ENCODE data around the gene LBHD1.

Gene LBHD1

DNA sequence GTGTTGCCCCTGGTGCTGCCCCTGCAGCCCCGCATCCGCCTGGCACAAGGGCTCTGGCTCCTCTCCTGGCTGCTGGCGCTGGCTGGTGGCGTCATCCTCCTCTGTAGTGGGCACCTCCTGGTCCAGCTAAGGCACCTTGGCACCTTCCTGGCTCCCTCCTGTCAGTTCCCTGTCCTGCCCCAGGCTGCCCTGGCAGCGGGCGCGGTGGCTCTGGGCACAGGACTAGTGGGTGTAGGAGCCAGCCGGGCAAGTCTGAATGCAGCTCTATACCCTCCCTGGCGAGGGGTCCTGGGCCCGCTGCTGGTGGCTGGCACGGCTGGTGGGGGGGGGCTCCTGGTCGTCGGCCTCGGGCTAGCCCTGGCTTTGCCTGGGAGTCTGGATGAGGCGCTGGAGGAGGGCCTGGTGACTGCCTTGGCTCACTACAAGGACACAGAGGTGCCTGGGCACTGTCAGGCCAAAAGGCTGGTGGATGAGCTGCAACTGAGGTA lies 58.7 kb downstream of the LBHD1 start:
- DNase-seq: no peak

Measured in right hindlimb (tissue), 1 donor.